IMR-90 (cell line): ENCODE measurements around the gene TBC1D30.

Experiments
- RAD21 ChIP-seq: IDR thresholded peaks from 2 replicates; pipeline ENCODE4 v1.6.1; 2012; ENCODE audit warnings: low read length, improper control_type of control experiment
- TF ChIP-seq, protein P1 (sequence below): conservative IDR thresholded peaks from 2 replicates; pipeline ENCODE4 v1.5.1; 2012; ENCODE audit warnings: mild to moderate bottlenecking, low read depth, low read length, improper control_type of control experiment

- TF ChIP-seq, protein P1, sequence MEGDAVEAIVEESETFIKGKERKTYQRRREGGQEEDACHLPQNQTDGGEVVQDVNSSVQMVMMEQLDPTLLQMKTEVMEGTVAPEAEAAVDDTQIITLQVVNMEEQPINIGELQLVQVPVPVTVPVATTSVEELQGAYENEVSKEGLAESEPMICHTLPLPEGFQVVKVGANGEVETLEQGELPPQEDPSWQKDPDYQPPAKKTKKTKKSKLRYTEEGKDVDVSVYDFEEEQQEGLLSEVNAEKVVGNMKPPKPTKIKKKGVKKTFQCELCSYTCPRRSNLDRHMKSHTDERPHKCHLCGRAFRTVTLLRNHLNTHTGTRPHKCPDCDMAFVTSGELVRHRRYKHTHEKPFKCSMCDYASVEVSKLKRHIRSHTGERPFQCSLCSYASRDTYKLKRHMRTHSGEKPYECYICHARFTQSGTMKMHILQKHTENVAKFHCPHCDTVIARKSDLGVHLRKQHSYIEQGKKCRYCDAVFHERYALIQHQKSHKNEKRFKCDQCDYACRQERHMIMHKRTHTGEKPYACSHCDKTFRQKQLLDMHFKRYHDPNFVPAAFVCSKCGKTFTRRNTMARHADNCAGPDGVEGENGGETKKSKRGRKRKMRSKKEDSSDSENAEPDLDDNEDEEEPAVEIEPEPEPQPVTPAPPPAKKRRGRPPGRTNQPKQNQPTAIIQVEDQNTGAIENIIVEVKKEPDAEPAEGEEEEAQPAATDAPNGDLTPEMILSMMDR, result no peak
- TF ChIP-seq RAD21, result no peak
Measured at GRCh38 chr12:64889434-64890216, 65.2 kb downstream of the TBC1D30 start.
